Thyroid gland (tissue), 4 donors: Measurements from ENCODE around the gene SRRM3. TPM values are rescaled to one million over a fixed set of nuclear protein-coding genes. Genes with fewer than 3 reads are reported as not detected.

Source experiments
- DNase-seq, 2 donors: peaks; one replicate each; pipeline ENCODE4 v3.0.0-alpha.2; 2019
- H3K27ac ChIP-seq, 3 donors: fragments of 200-600 bp; sonication (generic); 1 replicate in 2 of 3; 2 replicates in 1 of 3; pipeline ENCODE4 v1.5.1; 2016 to 2019; ENCODE audit warnings: mild to moderate bottlenecking in 1 of 3, moderate library complexity in 1 of 3
- H3K27me3 ChIP-seq: fragments of 200-600 bp; sonication (generic); one replicate; pipeline ENCODE4 v1.5.1; 2019
- H3K36me3 ChIP-seq, 2 donors: fragments of 200-600 bp; sonication (generic); one replicate each; pipeline ENCODE4 v1.5.1; 2016 to 2019
- H3K4me1 ChIP-seq, 2 donors: fragments of 200-600 bp; sonication (generic); one replicate each; pipeline ENCODE4 v1.5.1; 2017 to 2019
- H3K4me3 ChIP-seq, 3 donors: fragments of 200-600 bp; sonication (generic); replicated peaks in 1 of 3; 1 replicate in 2 of 3; 2 replicates in 1 of 3; pipeline ENCODE4 v1.5.1; 2016; ENCODE audit warnings: mild to moderate bottlenecking in 1 of 3
- H3K9me3 ChIP-seq: fragments of 200-600 bp; sonication (generic); one replicate; pipeline ENCODE4 v1.5.1; 2017
- POLR2A ChIP-seq, 2 donors: fragments of 450-650 bp; IDR thresholded peaks; one replicate each; pipeline ENCODE4 v1.6.1; 2017; ENCODE audit warnings: antibody characterized with exemption in 2 of 2, mild to moderate bottlenecking in 2 of 2, moderate library complexity in 1 of 2
- WGBS, 2 donors: methylation state at CpG; one replicate each; pipeline ENCODE4 v1.1.5; 2017; 5-methylcytosine and 5-hydroxymethylcytosine counted together
- intact Hi-C: fragments of 100-400 bp; cut with DNase I; formaldehyde crosslinking; loops from one replicate; pipeline ENCODE4 v1.15.1; 2023
- total RNA-seq, 4 donors: library from RNA; depleted of rRNA; stranded (reverse); fragments of >200 nt; gene quantifications; one replicate each; pipeline ENCODE4 v1.2.3, GENCODE V29; 2016
- TF ChIP-seq, protein P1 (sequence below), 6 experiments: fragments of 200-600 bp in 3 of 6; fragments of 450-650 bp in 3 of 6; sonication (generic) in 3 of 6; IDR thresholded peaks; one replicate each; pipeline ENCODE4 v1.5.1; 2016 to 2019; ENCODE audit warnings: antibody characterized with exemption in 6 of 6, mild to moderate bottlenecking in 2 of 6, inconsistent platforms in 1 of 6, moderate library complexity in 1 of 6

SRRM3 gene
- total RNA-seq, 4 donors from 2014 or later = 0.50 to 6.4 (median 2.0) TPM

DNA sequence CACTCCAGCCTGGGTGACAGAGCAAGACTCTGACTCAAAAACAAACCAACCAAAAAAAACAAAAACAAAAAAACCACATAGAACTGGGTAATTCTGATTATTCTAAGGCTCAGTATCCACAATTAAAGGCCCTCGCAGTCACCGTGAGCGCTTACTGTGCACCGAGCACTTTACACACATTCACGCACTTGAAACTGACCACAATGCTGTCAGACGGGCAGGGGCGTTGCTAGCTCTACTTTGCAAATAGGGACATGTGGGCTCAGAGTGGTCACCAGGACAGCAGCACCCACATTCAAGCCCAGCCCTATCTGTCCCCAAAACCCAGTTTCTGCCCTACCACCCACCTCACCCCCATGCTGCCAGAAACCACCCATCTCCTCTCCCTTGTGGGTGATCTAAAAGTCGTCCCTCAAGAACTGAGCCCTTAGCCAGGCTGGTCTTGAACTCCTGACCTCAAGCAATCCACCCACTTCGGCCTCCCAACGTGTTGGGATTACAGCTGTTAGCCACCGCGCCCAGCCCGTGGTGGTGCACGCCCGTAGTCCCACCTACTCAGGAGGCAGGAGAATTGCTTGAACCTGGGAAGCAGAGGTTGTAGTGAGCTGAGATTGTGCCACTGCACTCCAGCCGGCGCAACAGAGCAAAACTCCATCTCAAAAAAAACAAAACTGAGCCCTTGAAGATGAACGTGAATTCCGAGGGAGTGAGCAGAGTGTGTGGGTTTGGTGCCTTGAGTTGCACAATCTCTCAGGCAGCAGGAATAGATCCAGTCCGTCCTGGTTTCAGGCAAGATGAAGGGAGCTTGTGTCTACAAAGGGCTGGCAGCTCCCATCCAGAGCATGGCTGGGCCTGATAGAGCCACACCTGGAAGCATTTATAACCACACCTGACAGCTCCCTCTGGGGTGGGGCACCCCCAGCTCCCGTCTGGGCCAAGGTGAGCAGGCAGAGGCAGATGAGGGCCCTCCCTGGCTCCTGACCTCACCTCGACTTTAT, 95.3 kb downstream of the SRRM3 start:
- H3K27me3 ChIP-seq = no peaks in the 10 kb centered on the region
- WGBS, 2 donors = 48 to 52% methylated on average over 16 to 22 of the region's 22 CpGs
- peaks cover 35 to 79% of the 10 kb centered on the region in 2 donors for H3K4me1 ChIP-seq
- peak; percentile 95 to 96 for DNase-seq
- H3K4me3 ChIP-seq = no peak overlapping the region
- H3K27ac ChIP-seq = peak overlapping the region; percentile 99 to 100 (median 100)
- intact Hi-C loops = no loop called here
- TF ChIP-seq, protein P1, sequence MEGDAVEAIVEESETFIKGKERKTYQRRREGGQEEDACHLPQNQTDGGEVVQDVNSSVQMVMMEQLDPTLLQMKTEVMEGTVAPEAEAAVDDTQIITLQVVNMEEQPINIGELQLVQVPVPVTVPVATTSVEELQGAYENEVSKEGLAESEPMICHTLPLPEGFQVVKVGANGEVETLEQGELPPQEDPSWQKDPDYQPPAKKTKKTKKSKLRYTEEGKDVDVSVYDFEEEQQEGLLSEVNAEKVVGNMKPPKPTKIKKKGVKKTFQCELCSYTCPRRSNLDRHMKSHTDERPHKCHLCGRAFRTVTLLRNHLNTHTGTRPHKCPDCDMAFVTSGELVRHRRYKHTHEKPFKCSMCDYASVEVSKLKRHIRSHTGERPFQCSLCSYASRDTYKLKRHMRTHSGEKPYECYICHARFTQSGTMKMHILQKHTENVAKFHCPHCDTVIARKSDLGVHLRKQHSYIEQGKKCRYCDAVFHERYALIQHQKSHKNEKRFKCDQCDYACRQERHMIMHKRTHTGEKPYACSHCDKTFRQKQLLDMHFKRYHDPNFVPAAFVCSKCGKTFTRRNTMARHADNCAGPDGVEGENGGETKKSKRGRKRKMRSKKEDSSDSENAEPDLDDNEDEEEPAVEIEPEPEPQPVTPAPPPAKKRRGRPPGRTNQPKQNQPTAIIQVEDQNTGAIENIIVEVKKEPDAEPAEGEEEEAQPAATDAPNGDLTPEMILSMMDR (IDR thresholded peaks at IDR 0.05) = peak in 1 of 6 experiments; percentile 16
- peak in 1 of 2 donors; percentile 76 for TF ChIP-seq POLR2A (IDR thresholded peaks at IDR 0.05)
- no peaks in the 10 kb centered on the region for H3K36me3 ChIP-seq
- H3K9me3 ChIP-seq = no peaks in the 10 kb centered on the region

DNA sequence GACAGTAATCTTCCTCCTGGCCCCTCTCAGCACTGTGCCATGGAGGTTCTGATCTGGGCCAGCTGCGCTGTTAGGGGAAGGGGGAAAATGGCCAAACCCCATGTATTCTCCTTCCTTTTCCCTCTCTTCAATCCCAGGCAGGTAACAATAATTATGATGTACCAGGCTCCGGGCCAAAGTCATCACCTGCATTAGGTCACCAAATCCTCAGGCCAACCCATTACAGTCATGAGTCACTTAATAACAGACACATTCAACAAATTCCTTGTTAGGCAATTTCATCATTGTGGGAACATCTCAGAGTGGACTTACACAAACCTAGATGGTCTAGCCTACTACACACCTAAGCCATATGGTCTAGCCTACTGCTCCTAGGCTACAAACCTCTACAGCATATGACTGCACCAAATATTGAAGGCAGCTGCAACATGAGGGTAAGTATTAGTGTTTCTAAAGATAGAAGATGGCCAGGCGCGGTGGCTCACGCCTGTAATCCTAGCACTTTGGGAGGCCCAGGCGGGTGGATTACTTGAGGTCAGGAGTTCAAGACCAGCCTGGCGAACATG, 98.6 kb downstream of the SRRM3 start:
- intact Hi-C loops = no loop called here
- no peak overlapping the region for H3K4me3 ChIP-seq
- peaks cover 36 to 67% of the 10 kb centered on the region in 2 donors for H3K4me1 ChIP-seq
- H3K9me3 ChIP-seq = no peaks in the 10 kb centered on the region
- 90 to 96% methylated on average over 7 of the region's 7 CpGs for WGBS, 2 donors
- H3K27ac ChIP-seq = peak overlapping the region in 2 of 3 donors; percentile 100
- peak; percentile 39 to 65 for DNase-seq
- no peaks in the 10 kb centered on the region for H3K27me3 ChIP-seq
- peaks cover 0 to 5% of the 10 kb centered on the region in 2 donors for H3K36me3 ChIP-seq
- TF ChIP-seq POLR2A (IDR thresholded peaks at IDR 0.05) = no peak
- TF ChIP-seq, protein P1 (IDR thresholded peaks at IDR 0.05) = no peak

DNA sequence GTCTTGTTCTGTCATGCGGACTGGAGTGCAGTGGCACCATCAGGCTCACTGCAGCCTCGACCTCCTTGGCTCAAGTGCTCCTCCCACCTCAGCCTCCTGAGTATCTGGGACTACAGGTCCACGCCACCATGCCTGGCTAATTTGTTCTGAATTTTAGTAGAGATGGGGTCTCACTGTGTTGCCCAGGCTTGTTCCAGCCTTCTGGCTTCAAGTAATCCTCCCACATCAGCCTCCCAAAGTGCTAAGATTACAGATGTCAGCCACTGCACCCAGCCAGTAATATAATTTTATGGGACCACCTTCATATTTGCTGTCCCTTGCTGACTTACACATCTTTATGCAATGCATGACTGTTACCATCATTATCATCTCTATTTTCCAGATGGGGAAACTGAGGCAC, 99.3 kb downstream of the SRRM3 start:
- Histone ChIP-seq H3K4me1 (peaks cover 42 to 68% of the 10 kb centered on the region in 2 donors), H3K27ac (peak overlapping the region in 2 of 3 donors; percentile 100), H3K27me3 (no peaks in the 10 kb centered on the region), H3K36me3 (peaks cover 0 to 5% of the 10 kb centered on the region in 2 donors), H3K9me3 (no peaks in the 10 kb centered on the region), H3K4me3 (no peak overlapping the region)
- no peak for TF ChIP-seq POLR2A (IDR thresholded peaks at IDR 0.05)
- TF ChIP-seq, protein P1 (IDR thresholded peaks at IDR 0.05) = no peak
- WGBS, 2 donors = 84 to 87% methylated on average over 3 of the region's 3 CpGs
- DNase-seq = no peak
- intact Hi-C loops = no loop called here

DNA sequence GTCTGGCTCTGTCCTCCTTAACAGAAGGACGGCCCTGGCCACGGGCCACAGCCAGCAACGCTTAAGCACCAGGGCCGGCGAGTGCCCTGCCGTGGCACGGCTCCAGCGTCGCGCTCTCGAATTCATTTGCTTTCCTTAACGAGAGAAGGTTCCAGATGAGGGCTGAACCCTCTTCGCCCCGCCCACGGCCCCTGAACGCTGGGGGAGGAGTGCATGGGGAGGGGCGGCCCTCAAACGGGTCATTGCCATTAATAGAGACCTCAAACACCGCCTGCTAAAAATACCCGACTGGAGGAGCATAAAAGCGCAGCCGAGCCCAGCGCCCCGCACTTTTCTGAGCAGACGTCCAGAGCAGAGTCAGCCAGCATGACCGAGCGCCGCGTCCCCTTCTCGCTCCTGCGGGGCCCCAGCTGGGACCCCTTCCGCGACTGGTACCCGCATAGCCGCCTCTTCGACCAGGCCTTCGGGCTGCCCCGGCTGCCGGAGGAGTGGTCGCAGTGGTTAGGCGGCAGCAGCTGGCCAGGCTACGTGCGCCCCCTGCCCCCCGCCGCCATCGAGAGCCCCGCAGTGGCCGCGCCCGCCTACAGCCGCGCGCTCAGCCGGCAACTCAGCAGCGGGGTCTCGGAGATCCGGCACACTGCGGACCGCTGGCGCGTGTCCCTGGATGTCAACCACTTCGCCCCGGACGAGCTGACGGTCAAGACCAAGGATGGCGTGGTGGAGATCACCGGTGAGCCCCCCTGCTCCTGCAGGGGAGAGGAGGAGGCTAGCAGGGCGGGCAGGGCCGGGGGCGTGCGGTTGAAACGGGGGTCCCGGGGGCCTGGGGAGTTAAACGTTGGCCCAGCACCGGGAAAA, 100.9 kb downstream of the SRRM3 start, which contains the start of gene HSPB1:
Gene HSPB1 (plus strand): TSS at position 327 of the 855 bp plus-strand sequence. CDS start 40 bp downstream, at position 367.
- H3K36me3 ChIP-seq = peaks cover 0 to 5% of the 10 kb centered on the region in 2 donors
- WGBS, 2 donors = 0 to 2% methylated on average over 28 to 31 of the region's 75 CpGs
- DNase-seq = peak; percentile 99 to 100
- intact Hi-C loops = no loop called here
- no peaks in the 10 kb centered on the region for H3K27me3 ChIP-seq
- H3K9me3 ChIP-seq = no peaks in the 10 kb centered on the region
- peak; percentile 95 to 99 for TF ChIP-seq POLR2A (IDR thresholded peaks at IDR 0.05)
- TF ChIP-seq, protein P1 (IDR thresholded peaks at IDR 0.05) = no peak
- peak within 1 kb of the TSS; percentile 100 for H3K27ac ChIP-seq
- H3K4me3 ChIP-seq = peak within 1 kb of the TSS; percentile 64 to 99 (median 88)
- H3K4me1 ChIP-seq = peaks cover 47 to 69% of the 10 kb centered on the region in 2 donors
